H9 (cell line): ENCODE results near the gene KLF15. TPM values are rescaled to one million over a fixed set of nuclear protein-coding genes. Genes with fewer than 3 reads are reported as not detected.

ENCODE experiments used
- DNase-seq: peaks from one replicate; pipeline ENCODE4 v3.0.0-alpha.2; 2017
- H2AFZ ChIP-seq: one replicate; pipeline ENCODE4 v1.6.1; 2013; ENCODE audit warnings: mild to moderate bottlenecking, low read length, control low read depth, moderate library complexity
- H2AK5ac ChIP-seq: 2 replicates; pipeline ENCODE4 v1.6.1; 2013; ENCODE audit warnings: low read length, control low read depth, mixed read lengths; ENCODE audit not compliant: insufficient read length
- H2BK120ac ChIP-seq: one replicate; pipeline ENCODE4 v1.6.1; 2013; ENCODE audit warnings: low read depth, mild to moderate bottlenecking, low read length, control low read depth, inconsistent platforms; ENCODE audit not compliant: poor library complexity, severe bottlenecking
- H2BK12ac ChIP-seq: 2 replicates; pipeline ENCODE4 v1.6.1; 2013; ENCODE audit warnings: low read length, control low read depth, mixed read lengths, low read depth; ENCODE audit not compliant: insufficient read length
- H2BK15ac ChIP-seq: 2 replicates; pipeline ENCODE4 v1.6.1; 2013; ENCODE audit warnings: low read depth, low read length, control low read depth
- H2BK20ac ChIP-seq: one replicate; pipeline ENCODE4 v1.6.1; 2013; ENCODE audit warnings: low read depth, mild to moderate bottlenecking, low read length, control low read depth, inconsistent platforms; ENCODE audit not compliant: poor library complexity, severe bottlenecking
- H2BK5ac ChIP-seq: 2 replicates; pipeline ENCODE4 v1.6.1; 2013; ENCODE audit warnings: low read length, control low read depth, mixed read lengths; ENCODE audit not compliant: insufficient read length
- H3K14ac ChIP-seq: 2 replicates; pipeline ENCODE4 v1.6.1; 2013; ENCODE audit warnings: low read length, control low read depth; ENCODE audit not compliant: insufficient read depth
- H3K18ac ChIP-seq: 2 replicates; pipeline ENCODE4 v1.6.1; 2013; ENCODE audit warnings: low read depth, mild to moderate bottlenecking, mixed read lengths, low read length, control low read depth; ENCODE audit not compliant: insufficient read length
- H3K23ac ChIP-seq: 2 replicates; pipeline ENCODE4 v1.6.1; 2013; ENCODE audit warnings: low read length, control low read depth, mixed read lengths, low read depth; ENCODE audit not compliant: insufficient read length
- H3K23me2 ChIP-seq: 2 replicates; pipeline ENCODE4 v1.6.1; 2013; ENCODE audit warnings: low read depth, mild to moderate bottlenecking, mixed read lengths, low read length, control low read depth; ENCODE audit not compliant: insufficient read length, poor library complexity, severe bottlenecking
- H3K27ac ChIP-seq: 2 replicates; pipeline ENCODE4 v1.5.1; 2013; ENCODE audit warnings: low read length, control low read depth, mixed read lengths, low read depth; ENCODE audit not compliant: insufficient read length
- H3K27me3 ChIP-seq: 2 replicates; pipeline ENCODE4 v1.6.1; 2013; ENCODE audit warnings: low read length, control low read depth, inconsistent platforms; ENCODE audit not compliant: insufficient read depth
- H3K4ac ChIP-seq: 2 replicates; pipeline ENCODE4 v1.6.1; 2013; ENCODE audit warnings: low read depth, mild to moderate bottlenecking, control low read depth, inconsistent platforms, low read length, moderate library complexity
- H3K4me1 ChIP-seq: 2 replicates; pipeline ENCODE4 v1.6.1; 2013; ENCODE audit warnings: low read length, control low read depth, inconsistent platforms; ENCODE audit not compliant: insufficient read depth
- H3K4me2 ChIP-seq: 2 replicates; pipeline ENCODE4 v1.6.1; 2013; ENCODE audit warnings: low read length, control low read depth, mixed read lengths; ENCODE audit not compliant: insufficient read length, insufficient read depth
- H3K56ac ChIP-seq: 2 replicates; pipeline ENCODE4 v1.6.1; 2013; ENCODE audit warnings: low read depth, mild to moderate bottlenecking, mixed read lengths, low read length, control low read depth; ENCODE audit not compliant: insufficient read length
- H3K79me1 ChIP-seq: 2 replicates; pipeline ENCODE4 v1.6.1; 2013; ENCODE audit warnings: low read depth, mild to moderate bottlenecking, moderate library complexity, low read length, control low read depth, inconsistent platforms; ENCODE audit not compliant: insufficient read depth, poor library complexity, severe bottlenecking
- H3K79me2 ChIP-seq: 2 replicates; pipeline ENCODE4 v1.6.1; 2013; ENCODE audit warnings: low read length, control low read depth, inconsistent platforms; ENCODE audit not compliant: insufficient read depth
- H3K9ac ChIP-seq: 2 replicates; pipeline ENCODE4 v1.6.1; 2013; ENCODE audit warnings: low read length, control low read depth, mixed read lengths; ENCODE audit not compliant: insufficient read length; ENCODE audit errors: extremely low read depth
- H3K9me3 ChIP-seq: one replicate; pipeline ENCODE4 v1.6.1; 2013; ENCODE audit warnings: low read depth, low read length, inconsistent platforms; ENCODE audit not compliant: control insufficient read depth
- H3T11ph ChIP-seq: one replicate; pipeline ENCODE4 v1.6.1; 2013; ENCODE audit warnings: mild to moderate bottlenecking, low read length, control low read depth, inconsistent platforms
- H4K20me1 ChIP-seq: one replicate; pipeline ENCODE4 v1.6.1; 2013; ENCODE audit not compliant: control insufficient read depth, insufficient read length, insufficient read depth
- H4K5ac ChIP-seq: 2 replicates; pipeline ENCODE4 v1.6.1; 2013; ENCODE audit warnings: low read depth, mild to moderate bottlenecking, mixed read lengths, low read length, control low read depth; ENCODE audit not compliant: insufficient read length
- H4K8ac ChIP-seq: replicated peaks from 2 replicates; pipeline ENCODE4 v1.6.1; 2013; ENCODE audit warnings: low read length, control low read depth, mixed read lengths, low read depth; ENCODE audit not compliant: insufficient read length
- H4K91ac ChIP-seq: 2 replicates; pipeline ENCODE4 v1.6.1; 2013; ENCODE audit warnings: low read depth, mild to moderate bottlenecking, moderate library complexity, mixed read lengths, low read length, control low read depth; ENCODE audit not compliant: insufficient read length
- H3K27ac Mint-ChIP-seq, 3 experiments: 2 replicates in 2 of 3; 3 replicates in 1 of 3; pipeline ENCODE4 v1.8.0; 2020 to 2021; ENCODE audit warnings: mixed read lengths in 3 of 3, mild to moderate bottlenecking in 1 of 3, moderate library complexity in 1 of 3
- H3K27me3 Mint-ChIP-seq: 2 replicates; pipeline ENCODE4 v1.8.0; 2021; ENCODE audit warnings: low read depth, mild to moderate bottlenecking, moderate library complexity, mixed read lengths
- H3K36me3 Mint-ChIP-seq, 3 experiments: 2 replicates in 2 of 3; 3 replicates in 1 of 3; pipeline ENCODE4 v1.8.0; 2020 to 2021; ENCODE audit warnings: low read depth in 3 of 3, mixed read lengths in 3 of 3; ENCODE audit not compliant: insufficient read depth in 1 of 3
- H3K4me1 Mint-ChIP-seq, 2 experiments: 2 replicates each; pipeline ENCODE4 v1.8.0; 2020; ENCODE audit warnings: mixed read lengths in 2 of 2
- H3K4me3 Mint-ChIP-seq, 2 experiments: 2 replicates in 1 of 2; 3 replicates in 1 of 2; pipeline ENCODE4 v1.8.0; 2020 to 2021; ENCODE audit warnings: mild to moderate bottlenecking in 2 of 2, mixed read lengths in 2 of 2, moderate library complexity in 1 of 2
- H3K9me3 Mint-ChIP-seq, 2 experiments: 2 replicates in 1 of 2; 3 replicates in 1 of 2; pipeline ENCODE4 v1.8.0; 2020; ENCODE audit warnings: mild to moderate bottlenecking in 2 of 2, mixed read lengths in 2 of 2, moderate library complexity in 1 of 2
- WGBS: extraction: QIAGEN DNeasy Blood & Tissue Kit; methylation state at CpG from one replicate; pipeline ENCODE4 v1.1.7; 2013; ENCODE audit warnings: missing lambda C conversion rate, low lambda C conversion rate, mixed read lengths; ENCODE audit not compliant: insufficient read length; ENCODE audit errors: extremely low coverage; 5-methylcytosine and 5-hydroxymethylcytosine counted together
- total RNA-seq: library from RNA; stranded (reverse); gene quantifications from 2 replicates; pipeline ENCODE4 v1.2.1, GENCODE V29; 2021
- TF ChIP-seq, protein P1 (sequence below): fragments of 200-600 bp; sonication (generic); conservative IDR thresholded peaks from 3 replicates; pipeline ENCODE4 v1.8.0; 2021; ENCODE audit warnings: antibody characterized with exemption, mild to moderate bottlenecking

The KLF15 gene
- total RNA-seq, 1 experiment from 2014 or later, result 10.8 TPM

DNA sequence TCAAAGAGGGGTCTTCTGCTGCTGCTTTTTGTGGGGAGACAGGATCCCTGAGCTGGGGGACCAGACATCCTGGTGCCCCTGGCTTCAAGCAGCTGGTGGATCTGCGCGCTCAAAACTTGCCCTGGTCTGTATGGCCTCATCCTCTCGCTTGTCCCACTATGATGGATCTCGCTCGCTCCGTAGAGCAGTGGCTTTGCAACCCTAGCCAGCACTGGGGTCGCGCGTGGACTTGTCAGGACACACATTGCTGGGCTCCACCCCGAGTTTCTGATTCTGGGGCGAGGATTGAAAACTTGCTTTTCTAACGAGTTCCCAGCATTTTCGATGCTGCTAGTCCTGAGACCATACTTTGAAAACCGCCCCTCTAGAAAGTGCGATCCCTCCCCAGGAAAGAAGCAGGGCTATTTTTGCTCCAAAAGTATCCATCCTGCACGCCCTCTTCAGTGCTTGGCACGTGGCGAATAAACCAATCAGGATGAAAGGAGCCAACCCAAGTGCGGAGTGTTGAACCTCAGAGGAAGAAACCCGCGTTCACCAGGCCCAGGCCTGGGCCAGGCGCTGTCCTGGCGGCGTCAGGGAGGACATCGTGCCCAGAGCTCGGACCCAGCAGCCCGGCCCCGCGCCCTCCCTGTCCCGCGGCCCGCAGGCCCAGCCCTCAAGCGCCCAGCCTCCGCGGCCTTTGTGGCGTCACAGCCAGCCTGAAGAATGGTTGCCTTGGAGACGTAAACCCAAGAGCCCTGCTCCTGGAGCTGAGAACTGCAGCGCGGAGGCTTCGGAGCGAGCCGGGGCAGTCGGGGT lies 37.2 kb upstream of the KLF15 start, which contains the start of gene CFAP100:
Gene CFAP100 (plus strand): TSS at position 731 of the 798 bp plus-strand sequence. CDS start 1,092 bp downstream, outside the sequence.
- H3K27me3 ChIP-seq, result peaks cover 16% of the 10 kb centered on the region; the same call in 1 of the 2 replicates
- H2BK5ac ChIP-seq, result no peak within 1 kb of the TSS
- H2AFZ ChIP-seq, result no peak within 1 kb of the TSS
- no peak within 1 kb of the TSS for H2BK20ac ChIP-seq
- no peak within 1 kb of the TSS for H3K4ac ChIP-seq
- H2BK12ac ChIP-seq, result no peak within 1 kb of the TSS
- no peak within 1 kb of the TSS for H3K23ac ChIP-seq
- WGBS, result no CpG with 5 or more reads among the region's 43 CpGs
- DNase-seq, result peak; percentile 88
- no peak within 1 kb of the TSS for H4K91ac ChIP-seq
- no peaks in the 10 kb centered on the region for H3K4me1 ChIP-seq
- H3K14ac ChIP-seq, result no peak within 1 kb of the TSS; the same call in 1 of the 2 replicates
- no peaks in the 10 kb centered on the region for H3K23me2 ChIP-seq
- H4K8ac ChIP-seq, result no peak within 1 kb of the TSS
- no peak within 1 kb of the TSS for H3T11ph ChIP-seq
- H2AK5ac ChIP-seq, result no peak within 1 kb of the TSS
- no peak within 1 kb of the TSS for H4K5ac ChIP-seq
- H3K27me3 Mint-ChIP-seq, result peaks cover 78% of the 10 kb centered on the region
- peaks cover 0 to 3% of the 10 kb centered on the region in 2 experiments; a peak in 2 of 5 replicates for H3K9me3 Mint-ChIP-seq
- no peaks in the 10 kb centered on the region for H4K20me1 ChIP-seq
- no peak within 1 kb of the TSS for H3K9ac ChIP-seq
- H3K9me3 ChIP-seq, result no peaks in the 10 kb centered on the region
- TF ChIP-seq, protein P1, sequence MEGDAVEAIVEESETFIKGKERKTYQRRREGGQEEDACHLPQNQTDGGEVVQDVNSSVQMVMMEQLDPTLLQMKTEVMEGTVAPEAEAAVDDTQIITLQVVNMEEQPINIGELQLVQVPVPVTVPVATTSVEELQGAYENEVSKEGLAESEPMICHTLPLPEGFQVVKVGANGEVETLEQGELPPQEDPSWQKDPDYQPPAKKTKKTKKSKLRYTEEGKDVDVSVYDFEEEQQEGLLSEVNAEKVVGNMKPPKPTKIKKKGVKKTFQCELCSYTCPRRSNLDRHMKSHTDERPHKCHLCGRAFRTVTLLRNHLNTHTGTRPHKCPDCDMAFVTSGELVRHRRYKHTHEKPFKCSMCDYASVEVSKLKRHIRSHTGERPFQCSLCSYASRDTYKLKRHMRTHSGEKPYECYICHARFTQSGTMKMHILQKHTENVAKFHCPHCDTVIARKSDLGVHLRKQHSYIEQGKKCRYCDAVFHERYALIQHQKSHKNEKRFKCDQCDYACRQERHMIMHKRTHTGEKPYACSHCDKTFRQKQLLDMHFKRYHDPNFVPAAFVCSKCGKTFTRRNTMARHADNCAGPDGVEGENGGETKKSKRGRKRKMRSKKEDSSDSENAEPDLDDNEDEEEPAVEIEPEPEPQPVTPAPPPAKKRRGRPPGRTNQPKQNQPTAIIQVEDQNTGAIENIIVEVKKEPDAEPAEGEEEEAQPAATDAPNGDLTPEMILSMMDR, result no peak
- no peaks in the 10 kb centered on the region; a peak in 1 of 7 replicates for H3K36me3 Mint-ChIP-seq
- no peak within 1 kb of the TSS for H2BK15ac ChIP-seq
- H3K4me1 Mint-ChIP-seq, result peaks cover 15 to 17% of the 10 kb centered on the region in 2 experiments
- no peaks in the 10 kb centered on the region for H3K79me2 ChIP-seq
- H3K27ac Mint-ChIP-seq, result no peak within 1 kb of the TSS
- H3K18ac ChIP-seq, result peak within 1 kb of the TSS; percentile 59
- H3K4me2 ChIP-seq, result peak within 1 kb of the TSS; percentile 27
- no peak within 1 kb of the TSS for H3K27ac ChIP-seq
- H3K56ac ChIP-seq, result no peak within 1 kb of the TSS
- no peak within 1 kb of the TSS for H2BK120ac ChIP-seq
- H3K4me3 Mint-ChIP-seq, result peak within 1 kb of the TSS; percentile 59 to 72
- no peaks in the 10 kb centered on the region for H3K79me1 ChIP-seq
